8988T (cell line): ENCODE results near the gene PHKA2.
"Not testable (repeated sequence)": the region's sequence is repeated elsewhere in the genome, so short reads cannot be mapped to it uniquely, and the experiment has no call there.

Experiments used
- DNase-seq: peaks from one replicate; pipeline ENCODE4 v3.0.0; 2011

PHKA2 gene

GRCh38 chrX:18886344-18887161, 97.4 kb downstream of the PHKA2 start:
- DNase-seq, result peak; percentile 56

DNA sequence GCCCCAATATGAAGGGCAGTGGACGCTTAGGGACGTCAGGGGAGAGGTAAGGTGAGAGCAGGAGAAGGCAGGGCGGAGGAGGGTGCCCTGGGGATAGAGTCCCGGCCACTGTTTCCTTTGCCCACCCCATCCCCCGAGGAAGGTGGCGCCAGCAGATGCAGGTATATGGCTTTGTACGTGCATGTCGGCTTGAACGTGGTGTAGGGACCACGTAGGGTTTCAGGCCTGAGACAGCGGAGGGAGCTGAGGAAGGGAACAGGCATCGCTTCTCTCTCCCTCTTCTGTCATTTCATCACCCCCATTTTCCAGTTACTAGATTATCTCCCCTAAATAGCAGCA, 97.9 kb downstream of the PHKA2 start:
- DNase-seq, result no peak

- DNase-seq, result no peak
Observed at GRCh38 chrX:18885328-18886004, 98.4 kb downstream of the PHKA2 start.

- DNase-seq, result no peak
Observed at GRCh38 chrX:18884916-18885315, 99.0 kb downstream of the PHKA2 start.

- no peak for DNase-seq
Observed at GRCh38 chrX:18883961-18884765, 99.8 kb downstream of the PHKA2 start.

- DNase-seq, result no peak
Observed at GRCh38 chrX:18883234-18883960, 100.5 kb downstream of the PHKA2 start.

DNA sequence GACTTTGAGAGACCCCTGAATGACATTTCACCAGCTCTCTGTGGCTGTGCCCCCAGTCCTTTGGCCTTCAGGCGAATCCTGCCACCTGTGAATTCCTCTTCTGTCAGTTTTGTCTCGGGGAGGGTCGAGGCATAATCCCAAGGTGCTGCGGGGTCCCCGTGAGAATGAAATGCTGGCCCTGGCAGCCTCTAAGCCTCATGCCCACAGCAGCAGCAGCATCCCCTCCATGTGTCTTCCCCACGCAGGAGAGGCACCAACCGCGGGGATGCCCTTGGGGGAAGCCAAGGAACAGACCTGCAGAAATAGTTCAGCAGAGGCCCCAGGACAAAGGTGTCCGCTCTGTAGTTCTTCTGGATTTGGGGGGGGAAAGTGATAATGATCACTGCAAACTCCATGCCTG, 104.8 kb downstream of the PHKA2 start:
- DNase-seq, result no peak

GRCh38 chrX:18877469-18877868, 106.4 kb downstream of the PHKA2 start:
- no peak for DNase-seq

- DNase-seq, result no peak
Observed at GRCh38 chrX:18875256-18875878, 108.5 kb downstream of the PHKA2 start.

GRCh38 chrX:18874560-18875255, 109.2 kb downstream of the PHKA2 start:
- DNase-seq, result no peak

- no peak for DNase-seq
Observed at GRCh38 chrX:18873836-18874235, 110.1 kb downstream of the PHKA2 start.

DNA sequence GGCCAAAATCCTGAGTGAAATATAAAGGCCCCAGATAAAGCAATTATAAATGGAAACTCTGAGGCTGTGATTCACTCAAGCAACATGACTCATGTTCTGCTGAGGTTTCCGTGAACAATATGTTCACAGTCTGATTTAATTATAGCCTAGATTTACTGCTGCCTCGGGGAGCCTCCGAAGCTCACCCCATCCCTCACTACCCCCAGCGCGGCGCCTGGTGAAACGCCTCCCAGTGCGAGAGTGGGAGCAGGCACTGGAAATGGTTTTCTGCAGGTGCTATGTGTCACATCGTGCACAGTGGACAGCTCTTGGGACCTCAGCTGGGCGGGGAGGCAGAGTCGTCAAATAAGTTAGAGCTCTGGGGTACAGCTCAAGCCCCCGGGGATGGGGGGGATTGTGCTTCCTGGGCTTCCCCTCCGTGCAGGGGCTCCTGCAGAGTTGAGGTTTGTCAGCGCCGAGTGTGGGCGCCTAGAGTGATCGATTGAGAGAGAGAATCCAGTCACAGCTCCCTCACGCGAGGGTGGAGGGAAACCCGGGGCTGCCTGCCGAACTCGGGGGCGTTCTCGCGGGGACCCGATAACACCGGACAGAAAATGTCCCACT, 110.6 kb downstream of the PHKA2 start:
- no peak for DNase-seq

GRCh38 chrX:18872621-18873020, 111.3 kb downstream of the PHKA2 start:
- DNase-seq, result no peak

GRCh38 chrX:18871970-18872369, 111.9 kb downstream of the PHKA2 start:
- no peak for DNase-seq

- no peak for DNase-seq
Observed at GRCh38 chrX:18871161-18871890, 112.6 kb downstream of the PHKA2 start.

DNA sequence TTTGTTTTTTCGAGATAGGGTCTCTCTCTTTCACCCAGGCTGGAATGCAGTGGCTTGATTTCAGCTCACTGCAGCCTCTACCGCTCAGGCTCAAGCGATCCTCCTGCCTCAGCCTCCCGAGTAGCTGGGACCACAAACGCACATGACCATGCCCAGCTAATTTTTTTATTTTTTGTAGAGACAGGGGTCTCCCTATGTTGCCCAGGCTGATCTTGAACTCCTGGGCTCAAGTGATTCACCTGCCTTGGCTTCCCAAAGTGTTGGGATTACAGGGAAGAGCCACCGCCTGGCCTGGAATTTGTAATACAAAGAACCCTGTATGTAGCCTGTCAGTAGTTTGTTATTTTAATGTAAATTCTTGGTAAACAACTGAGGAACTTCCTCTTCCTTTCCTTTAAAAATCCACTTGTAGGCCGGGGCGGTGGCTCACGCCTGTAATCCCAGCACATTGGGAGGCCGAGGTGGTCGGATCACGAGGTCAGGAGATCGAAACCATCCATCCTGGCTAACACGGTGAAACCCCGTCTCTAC, 119.5 kb downstream of the PHKA2 start:
- no peak for DNase-seq

DNA sequence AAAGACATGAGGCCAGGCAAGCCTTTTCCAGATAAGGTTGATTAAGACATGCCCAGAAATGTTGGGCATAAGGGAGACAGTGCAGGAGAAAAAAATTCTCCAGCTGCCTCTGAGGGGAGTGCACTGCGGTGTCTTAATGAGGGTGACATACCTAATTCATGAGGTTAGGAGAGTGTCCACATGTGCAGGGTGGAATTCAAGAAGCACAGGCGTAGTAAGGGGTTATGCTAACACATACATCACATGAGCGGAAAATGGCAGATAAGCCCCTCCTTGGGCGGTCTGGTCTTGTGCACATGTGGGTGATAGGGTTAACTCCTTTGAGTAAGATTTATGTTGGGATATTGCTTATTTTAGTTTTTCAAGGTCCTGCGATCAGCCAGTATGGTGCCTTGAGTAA, 122.4 kb downstream of the PHKA2 start:
- DNase-seq, result no peak

GRCh38 chrX:18856645-18856997, 127.3 kb downstream of the PHKA2 start:
- no peak for DNase-seq

DNA sequence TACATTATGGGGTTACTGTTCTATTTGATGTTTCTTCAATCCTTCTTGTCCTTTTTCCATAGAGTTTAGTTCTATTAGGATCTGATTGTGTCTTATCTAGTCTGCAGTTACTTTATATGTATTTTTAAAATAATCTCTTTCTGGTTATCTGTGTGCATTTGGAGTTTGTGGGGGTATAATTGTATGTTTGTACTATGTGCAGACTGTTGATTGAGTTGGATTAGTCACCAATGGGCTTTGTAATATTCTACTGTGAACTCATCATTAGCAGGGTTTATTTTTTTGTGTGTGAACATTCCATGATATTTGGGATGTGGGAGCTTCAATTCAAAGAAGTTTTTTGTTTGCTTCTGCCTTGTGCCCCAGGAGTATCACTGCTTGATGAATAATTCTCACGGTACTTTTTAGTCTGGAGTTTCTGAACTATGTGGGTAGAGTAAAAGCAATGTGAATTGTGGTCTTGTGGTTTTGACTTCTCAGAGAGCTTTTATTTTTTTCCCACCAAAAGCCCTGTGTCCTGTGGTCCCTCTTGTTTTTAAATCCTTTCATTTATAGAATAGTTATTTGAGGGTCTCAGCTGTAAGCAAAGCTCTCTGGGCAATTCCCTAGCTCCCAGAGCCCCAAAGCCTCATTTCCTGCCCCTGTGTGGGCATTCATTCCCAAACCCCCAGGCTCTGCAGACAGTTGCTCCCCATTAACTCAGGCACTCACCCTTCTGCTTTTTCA, 127.8 kb downstream of the PHKA2 start:
- no peak for DNase-seq

DNA sequence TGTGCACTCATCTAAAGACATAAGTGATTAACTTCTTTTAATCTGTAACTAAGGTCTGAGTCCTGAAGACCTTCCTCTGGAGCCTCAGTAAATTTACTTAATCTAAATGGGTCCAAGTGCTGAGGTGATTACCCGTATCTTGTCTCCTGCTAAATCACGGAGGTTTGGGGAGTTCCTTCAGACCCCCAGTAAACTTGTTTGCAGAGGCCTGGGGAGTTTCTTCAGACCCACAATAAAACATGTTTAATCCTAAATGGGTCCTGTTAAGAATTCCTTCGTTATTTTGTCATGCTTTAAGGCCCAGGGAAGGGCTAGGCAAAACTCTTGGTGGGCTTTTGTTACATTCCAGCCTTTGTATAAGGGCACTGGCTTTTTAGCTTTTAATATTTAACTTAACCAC, 136.0 kb downstream of the PHKA2 start:
- not testable (repeated sequence) for DNase-seq
